Measurements from ENCODE around the gene GREM1.

Gene GREM1

DNA sequence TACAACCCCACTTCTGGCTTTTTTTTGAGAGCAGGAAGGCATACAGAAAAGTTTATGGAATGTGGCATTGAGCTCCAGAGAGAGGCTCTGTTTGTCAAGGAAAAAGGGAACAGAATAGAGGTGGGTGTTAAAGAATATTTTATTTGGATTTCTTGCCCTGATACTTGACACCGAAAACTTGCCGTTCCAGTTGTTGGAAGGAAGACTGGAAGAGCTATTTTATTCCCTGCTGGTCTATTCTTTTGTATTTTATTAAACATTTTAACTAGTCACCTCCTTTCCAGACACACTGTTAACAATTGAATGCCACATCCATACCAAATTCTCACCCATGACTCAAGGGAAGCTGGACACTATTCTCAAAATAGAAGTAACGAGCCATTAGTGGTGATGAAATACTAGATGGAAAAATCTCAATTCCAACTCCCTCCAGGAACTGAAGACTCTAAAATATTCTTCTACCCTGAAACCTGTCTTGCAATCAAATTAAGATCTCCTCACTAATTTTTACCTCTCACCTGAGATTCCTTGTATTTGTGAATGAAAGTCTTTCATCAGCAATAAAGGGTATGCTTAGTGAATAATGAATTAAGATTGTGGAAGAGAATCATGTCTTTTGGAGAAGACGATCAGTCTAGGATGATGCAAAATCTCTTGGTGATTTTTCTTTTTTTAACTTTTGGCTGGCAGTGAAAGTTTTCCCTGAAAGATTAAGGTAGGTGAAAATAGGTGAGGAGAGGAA, 28.5 kb downstream of the GREM1 start:
- no peak overlapping the region for H3K4me3 ChIP-seq (ENCODE audit: low read depth, low read length, poor library complexity, severe bottlenecking)
- H3K4me1 ChIP-seq (ENCODE audit: insufficient read depth, low read length, severe bottlenecking), result no peaks in the 10 kb centered on the region
- no peak overlapping the region for H3K9ac ChIP-seq (ENCODE audit: low read length)
- TF ChIP-seq, protein P1, sequence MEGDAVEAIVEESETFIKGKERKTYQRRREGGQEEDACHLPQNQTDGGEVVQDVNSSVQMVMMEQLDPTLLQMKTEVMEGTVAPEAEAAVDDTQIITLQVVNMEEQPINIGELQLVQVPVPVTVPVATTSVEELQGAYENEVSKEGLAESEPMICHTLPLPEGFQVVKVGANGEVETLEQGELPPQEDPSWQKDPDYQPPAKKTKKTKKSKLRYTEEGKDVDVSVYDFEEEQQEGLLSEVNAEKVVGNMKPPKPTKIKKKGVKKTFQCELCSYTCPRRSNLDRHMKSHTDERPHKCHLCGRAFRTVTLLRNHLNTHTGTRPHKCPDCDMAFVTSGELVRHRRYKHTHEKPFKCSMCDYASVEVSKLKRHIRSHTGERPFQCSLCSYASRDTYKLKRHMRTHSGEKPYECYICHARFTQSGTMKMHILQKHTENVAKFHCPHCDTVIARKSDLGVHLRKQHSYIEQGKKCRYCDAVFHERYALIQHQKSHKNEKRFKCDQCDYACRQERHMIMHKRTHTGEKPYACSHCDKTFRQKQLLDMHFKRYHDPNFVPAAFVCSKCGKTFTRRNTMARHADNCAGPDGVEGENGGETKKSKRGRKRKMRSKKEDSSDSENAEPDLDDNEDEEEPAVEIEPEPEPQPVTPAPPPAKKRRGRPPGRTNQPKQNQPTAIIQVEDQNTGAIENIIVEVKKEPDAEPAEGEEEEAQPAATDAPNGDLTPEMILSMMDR (IDR thresholded peaks at IDR 0.05; ENCODE audit: low read length), result no peak
- no peak for TF ChIP-seq EZH2 (IDR thresholded peaks at IDR 0.05; ENCODE audit: borderline replicate concordance, low read length)
- no peaks in the 10 kb centered on the region for H3K9me3 ChIP-seq (ENCODE audit: low read length)
- H3K27me3 ChIP-seq (ENCODE audit: insufficient read depth, low read length), result no peaks in the 10 kb centered on the region
- H3K36me3 ChIP-seq (ENCODE audit: insufficient read depth, low read length), result no peaks in the 10 kb centered on the region
- no peaks in the 10 kb centered on the region for H3K79me2 ChIP-seq (ENCODE audit: insufficient read depth, low read length)
- no peak overlapping the region for H3K4me2 ChIP-seq (ENCODE audit: low read length)
- no peaks in the 10 kb centered on the region for H3K9me2 ChIP-seq (ENCODE audit: low read depth, low read length)
- no peaks in the 10 kb centered on the region for H3F3A ChIP-seq (ENCODE audit: insufficient read depth, low read length)
- no peak overlapping the region for H2AFZ ChIP-seq (ENCODE audit: low read length)
- H4K20me1 ChIP-seq (ENCODE audit: insufficient read depth, low read length), result no peaks in the 10 kb centered on the region
- no peak overlapping the region for H3K27ac ChIP-seq (ENCODE audit: low read depth, low read length, poor library complexity, severe bottlenecking)

DNA sequence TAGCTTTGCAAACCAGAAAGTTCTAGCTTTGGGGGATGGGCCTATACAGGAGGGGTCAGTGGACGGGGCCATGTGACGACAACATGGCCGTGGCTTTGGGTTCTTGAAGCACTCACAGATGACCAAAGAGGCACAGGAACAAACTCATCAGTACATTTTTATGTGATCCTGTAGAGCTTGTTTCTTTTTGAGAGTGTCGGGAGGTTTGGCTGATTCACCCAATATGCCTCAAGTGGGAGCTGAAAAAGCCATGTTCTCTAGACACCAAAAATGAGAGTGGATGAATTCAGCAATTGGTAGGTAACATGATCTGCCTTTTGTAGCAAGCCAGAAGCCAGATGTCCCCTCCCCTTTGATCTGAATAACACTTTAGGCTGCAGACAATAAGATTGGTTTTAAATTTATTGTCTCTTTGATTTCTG, 30.1 kb downstream of the GREM1 start:
- Histone ChIP-seq H4K20me1 (ENCODE audit: insufficient read depth, low read length) (no peaks in the 10 kb centered on the region), H3K4me2 (ENCODE audit: low read length) (no peak overlapping the region), H3K9me2 (ENCODE audit: low read depth, low read length) (no peaks in the 10 kb centered on the region), H3K27me3 (ENCODE audit: insufficient read depth, low read length) (no peaks in the 10 kb centered on the region), H3K79me2 (ENCODE audit: insufficient read depth, low read length) (no peaks in the 10 kb centered on the region), H3K9ac (ENCODE audit: low read length) (no peak overlapping the region), H3K4me1 (ENCODE audit: insufficient read depth, low read length, severe bottlenecking) (no peaks in the 10 kb centered on the region), H3K36me3 (ENCODE audit: insufficient read depth, low read length) (no peaks in the 10 kb centered on the region), H3K4me3 (ENCODE audit: low read depth, low read length, poor library complexity, severe bottlenecking) (no peak overlapping the region), H2AFZ (ENCODE audit: low read length) (no peak overlapping the region), H3F3A (ENCODE audit: insufficient read depth, low read length) (no peaks in the 10 kb centered on the region), H3K27ac (ENCODE audit: low read depth, low read length, poor library complexity, severe bottlenecking) (no peak overlapping the region), H3K9me3 (ENCODE audit: low read length) (no peaks in the 10 kb centered on the region)
- TF ChIP-seq, protein P1 (IDR thresholded peaks at IDR 0.05; ENCODE audit: low read length), result no peak
- TF ChIP-seq EZH2 (IDR thresholded peaks at IDR 0.05; ENCODE audit: borderline replicate concordance, low read length), result no peak

DNA sequence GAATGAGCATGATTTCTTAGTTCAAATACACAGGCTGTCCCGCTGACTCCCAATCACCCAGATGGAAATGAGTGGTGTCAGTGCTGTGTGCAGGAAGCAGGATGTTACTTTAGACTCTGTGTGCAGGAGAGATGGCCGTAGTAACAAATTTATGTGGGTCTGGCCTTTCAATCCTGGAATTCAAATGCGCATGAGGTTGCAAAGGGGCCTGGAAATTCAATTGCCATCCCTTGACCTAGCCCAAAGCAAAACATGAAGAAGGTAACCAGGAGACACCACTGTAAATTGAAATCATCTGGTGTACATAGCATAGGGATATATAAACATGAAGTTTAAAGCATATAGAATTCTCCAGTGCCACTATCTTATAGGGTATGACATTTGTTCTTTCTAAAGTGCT, 33.2 kb downstream of the GREM1 start:
- Histone ChIP-seq H3K4me2 (ENCODE audit: low read length) (no peak overlapping the region), H3F3A (ENCODE audit: insufficient read depth, low read length) (no peaks in the 10 kb centered on the region), H3K4me1 (ENCODE audit: insufficient read depth, low read length, severe bottlenecking) (no peaks in the 10 kb centered on the region), H3K9me3 (ENCODE audit: low read length) (no peaks in the 10 kb centered on the region), H3K4me3 (ENCODE audit: low read depth, low read length, poor library complexity, severe bottlenecking) (no peak overlapping the region), H2AFZ (ENCODE audit: low read length) (no peak overlapping the region), H3K27me3 (ENCODE audit: insufficient read depth, low read length) (no peaks in the 10 kb centered on the region), H3K9me2 (ENCODE audit: low read depth, low read length) (no peaks in the 10 kb centered on the region), H3K27ac (ENCODE audit: low read depth, low read length, poor library complexity, severe bottlenecking) (no peak overlapping the region), H3K9ac (ENCODE audit: low read length) (no peak overlapping the region), H3K79me2 (ENCODE audit: insufficient read depth, low read length) (no peaks in the 10 kb centered on the region), H4K20me1 (ENCODE audit: insufficient read depth, low read length) (no peaks in the 10 kb centered on the region), H3K36me3 (ENCODE audit: insufficient read depth, low read length) (no peaks in the 10 kb centered on the region)
- TF ChIP-seq, protein P1 (IDR thresholded peaks at IDR 0.05; ENCODE audit: low read length), result no peak
- TF ChIP-seq EZH2 (IDR thresholded peaks at IDR 0.05; ENCODE audit: borderline replicate concordance, low read length), result no peak
